ENCODE measurements around the gene TAS1R3. TPM values are rescaled to one million over a fixed set of nuclear protein-coding genes. Genes with fewer than 3 reads are reported as not detected.

Gene TAS1R3
- total RNA-seq, 1 experiment from 2014 or later: 0.22 TPM

DNA sequence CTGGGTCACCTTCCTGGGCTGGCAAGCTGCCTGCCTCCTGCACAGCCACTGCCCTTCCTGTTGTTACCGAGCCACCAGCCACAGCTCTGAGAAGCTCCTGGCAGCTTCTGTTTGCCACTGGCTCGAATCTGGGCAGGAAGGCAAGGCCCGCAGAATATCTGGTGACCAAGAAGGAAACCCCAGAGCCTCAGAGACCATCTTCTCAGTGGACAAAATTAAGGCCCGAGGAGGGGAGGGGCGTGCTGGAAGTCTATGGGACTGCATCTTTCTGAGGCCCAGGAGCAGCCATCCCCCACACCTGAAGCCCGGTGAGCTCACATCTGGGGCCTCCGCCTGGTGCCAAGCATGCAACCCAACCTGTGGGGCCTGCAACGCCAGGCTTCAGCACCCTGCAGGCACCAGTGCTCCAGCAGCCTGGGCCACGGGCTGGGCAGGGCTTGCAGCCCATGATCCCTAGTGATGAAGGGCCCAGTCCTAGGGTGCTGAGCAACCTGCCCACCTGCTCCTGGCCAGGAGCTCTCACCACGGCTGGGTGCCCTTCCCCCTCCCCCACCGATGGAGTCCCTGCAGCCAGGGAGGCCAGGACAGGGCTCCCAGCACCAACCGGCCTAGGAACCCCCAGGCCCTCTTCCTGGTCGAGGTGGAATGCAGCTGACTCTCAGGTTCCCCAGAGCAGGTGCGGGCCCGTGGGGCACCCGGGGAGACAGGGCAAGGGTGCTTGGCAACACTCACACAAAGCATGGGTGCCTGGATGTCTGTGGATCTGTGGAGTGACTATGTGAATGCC, 5.6 kb upstream of the TAS1R3 start:
- Mint-ChIP-seq H3K27me3 (ENCODE audit: low read depth) (no peaks in the 10 kb centered on the region), H3K4me3 (peak overlapping the region; percentile 63), H3K4me1 (peaks cover 11% of the 10 kb centered on the region), H3K36me3 (no peaks in the 10 kb centered on the region), H3K9me3 (peaks cover 4% of the 10 kb centered on the region), H3K27ac (no peak overlapping the region)
- no peak for TF ChIP-seq RORB (CRISPR knock-in tag; IDR thresholded peaks at IDR 0.05)
- TF ChIP-seq, protein P1, sequence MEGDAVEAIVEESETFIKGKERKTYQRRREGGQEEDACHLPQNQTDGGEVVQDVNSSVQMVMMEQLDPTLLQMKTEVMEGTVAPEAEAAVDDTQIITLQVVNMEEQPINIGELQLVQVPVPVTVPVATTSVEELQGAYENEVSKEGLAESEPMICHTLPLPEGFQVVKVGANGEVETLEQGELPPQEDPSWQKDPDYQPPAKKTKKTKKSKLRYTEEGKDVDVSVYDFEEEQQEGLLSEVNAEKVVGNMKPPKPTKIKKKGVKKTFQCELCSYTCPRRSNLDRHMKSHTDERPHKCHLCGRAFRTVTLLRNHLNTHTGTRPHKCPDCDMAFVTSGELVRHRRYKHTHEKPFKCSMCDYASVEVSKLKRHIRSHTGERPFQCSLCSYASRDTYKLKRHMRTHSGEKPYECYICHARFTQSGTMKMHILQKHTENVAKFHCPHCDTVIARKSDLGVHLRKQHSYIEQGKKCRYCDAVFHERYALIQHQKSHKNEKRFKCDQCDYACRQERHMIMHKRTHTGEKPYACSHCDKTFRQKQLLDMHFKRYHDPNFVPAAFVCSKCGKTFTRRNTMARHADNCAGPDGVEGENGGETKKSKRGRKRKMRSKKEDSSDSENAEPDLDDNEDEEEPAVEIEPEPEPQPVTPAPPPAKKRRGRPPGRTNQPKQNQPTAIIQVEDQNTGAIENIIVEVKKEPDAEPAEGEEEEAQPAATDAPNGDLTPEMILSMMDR (IDR thresholded peaks at IDR 0.05): no peak
- TF ChIP-seq, protein P2, sequence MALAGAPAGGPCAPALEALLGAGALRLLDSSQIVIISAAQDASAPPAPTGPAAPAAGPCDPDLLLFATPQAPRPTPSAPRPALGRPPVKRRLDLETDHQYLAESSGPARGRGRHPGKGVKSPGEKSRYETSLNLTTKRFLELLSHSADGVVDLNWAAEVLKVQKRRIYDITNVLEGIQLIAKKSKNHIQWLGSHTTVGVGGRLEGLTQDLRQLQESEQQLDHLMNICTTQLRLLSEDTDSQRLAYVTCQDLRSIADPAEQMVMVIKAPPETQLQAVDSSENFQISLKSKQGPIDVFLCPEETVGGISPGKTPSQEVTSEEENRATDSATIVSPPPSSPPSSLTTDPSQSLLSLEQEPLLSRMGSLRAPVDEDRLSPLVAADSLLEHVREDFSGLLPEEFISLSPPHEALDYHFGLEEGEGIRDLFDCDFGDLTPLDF (CRISPR knock-in tag; IDR thresholded peaks at IDR 0.05): no peak
- TF ChIP-seq ZNF512 (CRISPR knock-in tag; IDR thresholded peaks at IDR 0.05; ENCODE audit: borderline replicate concordance): no peak
- no peak for TF ChIP-seq GRHL2 (CRISPR knock-in tag; IDR thresholded peaks at IDR 0.05; ENCODE audit: insufficient replicate concordance, severe bottlenecking)
- no peak for TF ChIP-seq NFATC4 (CRISPR knock-in tag; IDR thresholded peaks at IDR 0.05)
- TF ChIP-seq ELF4 (CRISPR knock-in tag; IDR thresholded peaks at IDR 0.05; ENCODE audit: low read depth): no peak
- TF ChIP-seq, protein P3, sequence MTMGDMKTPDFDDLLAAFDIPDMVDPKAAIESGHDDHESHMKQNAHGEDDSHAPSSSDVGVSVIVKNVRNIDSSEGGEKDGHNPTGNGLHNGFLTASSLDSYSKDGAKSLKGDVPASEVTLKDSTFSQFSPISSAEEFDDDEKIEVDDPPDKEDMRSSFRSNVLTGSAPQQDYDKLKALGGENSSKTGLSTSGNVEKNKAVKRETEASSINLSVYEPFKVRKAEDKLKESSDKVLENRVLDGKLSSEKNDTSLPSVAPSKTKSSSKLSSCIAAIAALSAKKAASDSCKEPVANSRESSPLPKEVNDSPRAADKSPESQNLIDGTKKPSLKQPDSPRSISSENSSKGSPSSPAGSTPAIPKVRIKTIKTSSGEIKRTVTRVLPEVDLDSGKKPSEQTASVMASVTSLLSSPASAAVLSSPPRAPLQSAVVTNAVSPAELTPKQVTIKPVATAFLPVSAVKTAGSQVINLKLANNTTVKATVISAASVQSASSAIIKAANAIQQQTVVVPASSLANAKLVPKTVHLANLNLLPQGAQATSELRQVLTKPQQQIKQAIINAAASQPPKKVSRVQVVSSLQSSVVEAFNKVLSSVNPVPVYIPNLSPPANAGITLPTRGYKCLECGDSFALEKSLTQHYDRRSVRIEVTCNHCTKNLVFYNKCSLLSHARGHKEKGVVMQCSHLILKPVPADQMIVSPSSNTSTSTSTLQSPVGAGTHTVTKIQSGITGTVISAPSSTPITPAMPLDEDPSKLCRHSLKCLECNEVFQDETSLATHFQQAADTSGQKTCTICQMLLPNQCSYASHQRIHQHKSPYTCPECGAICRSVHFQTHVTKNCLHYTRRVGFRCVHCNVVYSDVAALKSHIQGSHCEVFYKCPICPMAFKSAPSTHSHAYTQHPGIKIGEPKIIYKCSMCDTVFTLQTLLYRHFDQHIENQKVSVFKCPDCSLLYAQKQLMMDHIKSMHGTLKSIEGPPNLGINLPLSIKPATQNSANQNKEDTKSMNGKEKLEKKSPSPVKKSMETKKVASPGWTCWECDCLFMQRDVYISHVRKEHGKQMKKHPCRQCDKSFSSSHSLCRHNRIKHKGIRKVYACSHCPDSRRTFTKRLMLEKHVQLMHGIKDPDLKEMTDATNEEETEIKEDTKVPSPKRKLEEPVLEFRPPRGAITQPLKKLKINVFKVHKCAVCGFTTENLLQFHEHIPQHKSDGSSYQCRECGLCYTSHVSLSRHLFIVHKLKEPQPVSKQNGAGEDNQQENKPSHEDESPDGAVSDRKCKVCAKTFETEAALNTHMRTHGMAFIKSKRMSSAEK (CRISPR knock-in tag; IDR thresholded peaks at IDR 0.05; ENCODE audit: borderline replicate concordance): no peak
- no peak for TF ChIP-seq ZNF232 (CRISPR knock-in tag; IDR thresholded peaks at IDR 0.05)
- TF ChIP-seq CBFB (CRISPR knock-in tag; IDR thresholded peaks at IDR 0.05; ENCODE audit: low read depth): no peak
- TF ChIP-seq ZNF416 (CRISPR knock-in tag; IDR thresholded peaks at IDR 0.05): no peak
- TF ChIP-seq PRRX2 (CRISPR knock-in tag; IDR thresholded peaks at IDR 0.05): no peak
- no peak for TF ChIP-seq KAT7 (CRISPR knock-in tag; IDR thresholded peaks at IDR 0.05; ENCODE audit: borderline replicate concordance)
- TF ChIP-seq, protein P4, sequence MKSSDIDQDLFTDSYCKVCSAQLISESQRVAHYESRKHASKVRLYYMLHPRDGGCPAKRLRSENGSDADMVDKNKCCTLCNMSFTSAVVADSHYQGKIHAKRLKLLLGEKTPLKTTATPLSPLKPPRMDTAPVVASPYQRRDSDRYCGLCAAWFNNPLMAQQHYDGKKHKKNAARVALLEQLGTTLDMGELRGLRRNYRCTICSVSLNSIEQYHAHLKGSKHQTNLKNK (CRISPR knock-in tag; IDR thresholded peaks at IDR 0.05): no peak
- no peak for TF ChIP-seq NR3C1 (CRISPR knock-in tag; conservative IDR thresholded peaks at IDR 0.05; ENCODE audit: low read depth)
- no peak for TF ChIP-seq NFYB (CRISPR knock-in tag; conservative IDR thresholded peaks at IDR 0.05; ENCODE audit: low read depth)
- ATAC-seq (no peak), DNase-seq (ENCODE audit: low spot score) (no peak)
- POLR2A ChIA-PET: interaction anchor here (0.7 kb wide), 2 partner anchors 30 to 50 kb away, joined by 3 read pairs; partner anchors contain the start of gene AURKAIP1
- CTCF ChIA-PET: interaction anchor here (0.5 to 0.6 kb wide), 2 partner anchors 37 to 69 kb away, joined by 5 read pairs; no protein-coding TSS in a partner anchor

Data from WTC11 (cell line).